ENCODE results near the gene MRFAP1.

GRCh38 chr4:6663596-6664393 is 23.3 kb downstream of the MRFAP1 start:
- TF ChIP-seq CTCF (conservative IDR thresholded peaks at IDR 0.05 in 1 of 2, IDR thresholded peaks at IDR 0.05 in 1 of 2; ENCODE audit: low read depth in 1 of 2, low read length in 2 of 2) (no peak), EZH2 (IDR thresholded peaks at IDR 0.05; ENCODE audit: low read length, missing control alignments) (peak; percentile 32)
